ENCODE measurements around the gene LGALS3BP.
"Not testable (repeated sequence)": the region's sequence is repeated elsewhere in the genome, so short reads cannot be mapped to it uniquely, and the experiment has no call there.

Gene LGALS3BP

GRCh38 chr17:78980624-78980972, 875 bp upstream of the LGALS3BP start:
- DNase-seq (ENCODE audit: low spot score): no peak

- DNase-seq (ENCODE audit: low spot score): no peak
Observed at GRCh38 chr17:78977997-78978973, 1.4 kb downstream of the LGALS3BP start.

GRCh38 chr17:78977681-78977943, 2.1 kb downstream of the LGALS3BP start:
- DNase-seq (ENCODE audit: low spot score): no peak

- DNase-seq (ENCODE audit: low spot score): no peak
Observed at GRCh38 chr17:78976907-78977680, 2.6 kb downstream of the LGALS3BP start.

- DNase-seq (ENCODE audit: low spot score): peak; percentile 86
Observed at GRCh38 chr17:78974635-78975591, 4.8 kb downstream of the LGALS3BP start.

GRCh38 chr17:78973792-78974520, 5.8 kb downstream of the LGALS3BP start:
- no peak for DNase-seq (ENCODE audit: low spot score)

- DNase-seq (ENCODE audit: low spot score): no peak
Observed at GRCh38 chr17:78973196-78973595, 6.5 kb downstream of the LGALS3BP start.

GRCh38 chr17:78972507-78973105, 7.1 kb downstream of the LGALS3BP start:
- no peak for DNase-seq (ENCODE audit: low spot score)

GRCh38 chr17:78971756-78972506, 7.8 kb downstream of the LGALS3BP start:
- no peak for DNase-seq (ENCODE audit: low spot score)

- peak; percentile 74 for DNase-seq (ENCODE audit: low spot score)
Observed at GRCh38 chr17:78970834-78971755, 8.6 kb downstream of the LGALS3BP start.

GRCh38 chr17:78969865-78970264, 9.9 kb downstream of the LGALS3BP start:
- no peak for DNase-seq (ENCODE audit: low spot score)

GRCh38 chr17:78967782-78968362, 11.9 kb downstream of the LGALS3BP start:
- DNase-seq (ENCODE audit: low spot score): no peak

GRCh38 chr17:78966910-78967600, 12.7 kb downstream of the LGALS3BP start:
- DNase-seq (ENCODE audit: low spot score): no peak

GRCh38 chr17:78966123-78966813, 13.5 kb downstream of the LGALS3BP start:
- peak; percentile 33 for DNase-seq (ENCODE audit: low spot score)

- DNase-seq (ENCODE audit: low spot score): no peak
Observed at GRCh38 chr17:78965491-78965924, 14.2 kb downstream of the LGALS3BP start.

- DNase-seq (ENCODE audit: low spot score): no peak
Observed at GRCh38 chr17:78963378-78963777, 16.3 kb downstream of the LGALS3BP start.

- not testable (repeated sequence) for DNase-seq (ENCODE audit: low spot score)
Observed at GRCh38 chr17:78962984-78963348, 16.8 kb downstream of the LGALS3BP start.
